ENCODE measurements around the gene ZNF511.

Gene ZNF511

DNA sequence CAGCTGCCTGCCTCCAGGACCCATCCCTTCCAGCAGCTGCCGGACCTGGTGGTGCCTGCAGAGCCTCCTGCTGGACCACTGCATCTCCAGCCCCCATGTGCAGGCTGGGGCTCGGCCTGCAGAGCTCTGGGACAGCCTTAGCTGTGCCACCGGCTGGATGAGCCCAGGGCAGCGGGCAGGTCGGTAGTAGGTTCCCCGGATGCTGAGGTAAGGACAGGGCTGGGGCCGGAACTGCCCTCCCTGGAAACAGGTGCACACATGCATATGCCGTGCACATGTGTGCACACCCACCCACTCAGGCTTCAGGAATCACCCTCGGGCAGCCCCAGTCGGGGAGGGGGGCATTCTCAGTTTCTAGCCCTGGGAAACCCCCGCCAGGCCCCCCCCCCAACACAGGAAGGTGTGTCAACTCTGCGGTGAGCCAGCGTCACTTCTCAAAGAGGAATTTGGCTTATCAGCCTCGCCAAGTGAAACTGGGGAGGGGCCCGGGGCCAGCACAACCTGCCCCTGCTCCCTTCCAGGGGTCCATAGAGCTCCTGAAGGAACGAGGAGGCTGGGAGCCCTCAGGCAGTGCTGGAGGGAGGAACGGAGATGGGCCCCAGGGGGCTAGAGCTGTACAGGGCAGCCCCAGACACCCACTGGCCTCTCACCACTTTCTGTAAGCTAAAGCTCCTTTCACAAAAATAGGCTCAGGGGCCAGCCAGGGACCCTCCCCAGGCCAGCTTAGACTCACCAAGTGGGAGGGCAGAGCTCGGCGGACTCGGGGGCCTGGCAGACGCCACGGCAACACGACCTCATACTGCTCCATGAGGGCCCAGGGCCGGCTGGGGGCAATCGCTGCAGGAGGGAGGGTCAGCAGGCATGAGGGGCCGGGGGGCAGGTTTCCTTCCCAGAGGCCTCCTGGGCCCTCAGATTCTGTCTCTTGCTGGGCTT, 33.7 kb upstream of the ZNF511 start:
- peak; percentile 18 for DNase-seq (ENCODE audit: low spot score)

DNA sequence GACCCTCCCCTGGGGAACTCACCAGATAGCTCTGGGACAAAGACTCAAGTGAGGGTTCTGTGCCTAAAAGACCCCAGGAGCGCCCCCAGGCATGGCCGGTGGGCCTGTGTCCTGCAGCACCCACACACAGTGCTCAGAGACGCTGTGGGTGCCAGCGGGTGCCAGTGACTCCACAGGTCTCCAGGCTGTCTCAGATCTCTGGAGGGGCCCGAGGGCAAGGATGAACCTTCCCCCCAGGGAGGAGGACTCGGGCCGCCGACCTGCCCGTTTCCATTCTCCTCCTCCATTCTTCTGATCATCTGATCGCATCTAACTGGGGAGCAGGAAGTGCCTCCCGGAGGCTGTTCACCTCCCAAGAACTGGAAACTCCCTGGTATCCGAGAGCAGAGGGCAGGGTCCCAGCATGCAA, 33.0 kb upstream of the ZNF511 start:
- no peak for DNase-seq (ENCODE audit: low spot score)

DNA sequence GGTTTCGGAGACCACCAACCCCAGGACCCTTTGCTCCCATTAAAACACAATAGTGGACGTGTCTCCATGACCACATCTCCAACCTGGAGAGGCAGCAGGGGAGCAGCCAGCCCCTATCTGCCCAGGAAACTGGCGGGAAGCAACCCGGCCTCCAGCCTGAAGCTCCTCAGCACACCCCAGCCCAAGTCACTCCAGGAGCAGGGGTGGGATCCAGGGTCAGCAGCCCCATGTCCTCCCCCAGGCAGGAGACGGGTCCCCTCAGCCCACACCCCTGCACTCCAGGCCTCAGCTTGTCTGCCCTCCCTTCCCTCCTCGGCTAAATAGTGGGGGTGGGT, 32.6 kb upstream of the ZNF511 start:
- DNase-seq (ENCODE audit: low spot score): no peak

GRCh38 chr10:133276435-133277201, 32.1 kb upstream of the ZNF511 start, which contains the start of gene ADAM8:
Gene ADAM8 (minus strand): TSS chr10:133276868. CDS start chr10:133276817, 51 bp downstream.
- DNase-seq (ENCODE audit: low spot score): no peak

GRCh38 chr10:133277277-133277992, 31.3 kb upstream of the ZNF511 start:
- DNase-seq (ENCODE audit: low spot score): no peak

GRCh38 chr10:133277993-133278576, 30.6 kb upstream of the ZNF511 start:
- peak; percentile 55 for DNase-seq (ENCODE audit: low spot score)

- peak; percentile 78 for DNase-seq (ENCODE audit: low spot score)
Observed at GRCh38 chr10:133278577-133279265, 30.0 kb upstream of the ZNF511 start.

DNA sequence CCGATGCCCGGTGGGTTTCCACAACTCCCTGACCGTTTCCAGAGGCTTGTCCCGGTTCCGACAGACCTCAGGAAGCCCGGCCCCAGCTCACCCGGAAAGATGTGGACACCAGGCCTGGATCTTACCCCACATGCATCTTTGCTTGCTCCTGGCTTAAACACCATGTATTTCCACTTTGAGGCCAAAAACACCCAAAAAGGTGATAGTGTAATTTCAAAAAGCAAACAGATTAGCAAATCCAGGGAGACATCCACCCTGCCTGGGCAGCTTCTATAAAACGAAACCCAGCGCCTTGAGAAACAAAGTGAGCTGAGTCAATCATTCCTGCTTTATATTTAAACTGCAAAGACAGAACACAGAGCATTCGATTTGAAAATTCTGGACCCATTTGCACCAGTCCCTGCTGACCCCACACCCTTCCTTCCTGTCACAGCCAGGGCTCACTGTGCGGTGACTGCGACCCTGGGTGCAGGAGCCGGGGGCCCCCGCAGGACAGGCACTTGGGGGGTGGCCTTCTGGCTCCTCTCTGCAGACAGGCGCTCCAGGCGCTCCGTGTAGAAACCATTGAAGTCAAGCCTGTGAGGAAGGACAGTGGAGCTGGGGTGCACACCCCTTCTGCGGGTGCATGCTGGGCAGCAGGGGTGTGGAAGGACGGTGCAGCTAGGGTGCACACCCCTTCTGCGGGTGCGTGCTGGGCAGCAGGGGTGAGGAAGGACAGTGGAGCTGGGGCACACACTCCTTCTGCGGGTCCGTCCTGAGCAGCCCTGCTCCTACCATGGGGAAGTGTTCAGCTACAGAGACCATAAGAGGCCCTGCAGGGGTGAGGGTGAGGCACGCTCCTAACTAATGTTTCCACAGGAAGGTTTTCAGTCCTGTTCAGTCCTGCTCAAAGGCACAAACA, 29.1 kb upstream of the ZNF511 start:
- no peak for DNase-seq (ENCODE audit: low spot score)

DNA sequence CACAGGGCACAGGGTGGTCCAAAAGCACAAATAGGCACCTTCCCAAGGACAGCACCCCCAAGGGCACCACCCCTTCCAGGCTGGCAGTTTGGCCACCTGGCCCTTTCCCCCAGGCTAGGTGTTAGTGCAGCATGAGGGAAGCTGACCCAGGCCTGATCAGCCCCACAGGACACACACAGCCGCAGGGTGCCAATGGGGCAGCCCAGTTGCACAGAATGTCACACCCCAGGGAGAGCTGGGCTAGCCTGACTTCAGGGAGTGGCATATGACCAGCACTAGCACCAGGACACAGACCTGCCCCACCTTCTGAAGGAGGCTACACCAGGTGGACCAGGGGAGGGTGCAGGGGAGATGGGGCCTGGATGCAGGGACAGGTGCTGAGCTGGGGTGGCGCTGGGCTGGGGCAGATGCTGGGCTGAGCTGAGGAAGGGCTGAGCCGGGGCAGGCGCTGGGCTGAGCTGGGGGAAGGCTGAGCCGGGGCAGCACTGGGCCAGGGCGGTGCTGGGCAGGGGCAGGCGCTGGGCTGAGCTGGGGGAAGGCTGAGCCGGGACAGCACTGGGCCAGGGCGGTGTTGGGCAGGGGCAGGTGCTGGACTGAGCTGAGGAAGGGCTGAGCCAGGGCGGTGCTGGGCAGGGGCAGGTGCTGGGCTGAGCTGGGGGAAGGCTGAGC, 28.2 kb upstream of the ZNF511 start:
- DNase-seq (ENCODE audit: low spot score): no peak

- DNase-seq (ENCODE audit: low spot score): no peak
Observed at GRCh38 chr10:133281084-133281483, 27.6 kb upstream of the ZNF511 start.

DNA sequence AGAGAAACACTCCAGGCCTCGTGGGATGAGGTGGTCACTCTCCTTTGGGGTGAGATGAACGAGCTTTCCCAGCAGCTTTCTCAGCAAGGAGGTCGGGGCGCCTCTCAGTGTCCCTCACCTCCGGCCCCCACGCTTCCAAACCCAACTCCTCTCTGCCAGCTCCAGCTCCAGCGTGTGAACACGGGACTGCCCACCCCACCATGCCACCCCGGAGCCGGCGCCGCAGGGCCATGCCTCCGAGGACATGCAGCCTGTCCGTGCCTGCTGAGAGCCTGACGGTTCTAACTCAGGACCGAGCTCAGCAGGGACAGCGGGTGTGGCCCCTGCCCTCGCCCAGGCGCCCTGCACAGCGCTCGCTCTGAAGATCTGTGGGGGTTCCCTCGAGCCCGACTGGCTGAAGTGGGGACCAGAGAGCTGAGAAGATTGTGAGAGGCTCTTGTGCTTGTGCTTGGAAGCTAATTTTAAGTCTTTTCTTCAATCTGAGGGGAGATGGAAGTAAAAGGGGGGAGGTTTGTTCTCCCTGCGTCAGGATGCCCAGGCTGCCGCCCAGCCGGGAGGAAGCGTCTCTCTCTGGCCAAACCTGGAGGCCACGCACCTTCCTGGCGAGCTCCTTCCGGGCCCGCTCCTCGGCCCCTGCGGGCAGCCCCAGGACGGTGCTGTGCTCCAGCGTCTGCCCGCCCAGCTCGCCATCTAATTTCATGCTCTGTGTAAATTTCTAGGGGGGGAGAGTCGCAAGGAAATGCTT, 26.9 kb upstream of the ZNF511 start:
- DNase-seq (ENCODE audit: low spot score): no peak

- DNase-seq (ENCODE audit: low spot score): no peak
Observed at GRCh38 chr10:133282846-133283390, 25.8 kb upstream of the ZNF511 start.

GRCh38 chr10:133283931-133284330, 24.8 kb upstream of the ZNF511 start:
- no peak for DNase-seq (ENCODE audit: low spot score)

DNA sequence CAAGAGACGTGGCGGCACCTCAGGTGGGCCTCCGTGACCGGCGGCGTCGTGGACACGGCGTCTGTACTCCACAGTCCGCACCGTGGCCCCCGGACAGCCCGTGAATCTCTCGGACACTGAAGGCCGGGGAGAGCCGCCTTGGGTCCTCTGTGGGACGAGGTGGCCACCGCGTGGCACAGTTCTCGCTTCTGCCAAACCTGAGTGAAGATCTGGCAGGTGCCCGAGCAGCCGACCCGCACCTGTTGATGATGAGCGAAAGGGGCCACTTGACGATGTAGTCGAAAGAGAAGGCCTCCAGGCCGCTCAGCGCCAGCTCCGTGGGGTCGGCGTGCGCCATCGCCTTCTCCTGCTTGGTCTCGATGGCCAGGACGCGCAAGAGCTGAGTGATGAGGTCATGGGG, 23.5 kb upstream of the ZNF511 start:
- DNase-seq (ENCODE audit: low spot score): no peak

- no peak for DNase-seq (ENCODE audit: low spot score)
Observed at GRCh38 chr10:133286366-133286765, 22.3 kb upstream of the ZNF511 start.

DNA sequence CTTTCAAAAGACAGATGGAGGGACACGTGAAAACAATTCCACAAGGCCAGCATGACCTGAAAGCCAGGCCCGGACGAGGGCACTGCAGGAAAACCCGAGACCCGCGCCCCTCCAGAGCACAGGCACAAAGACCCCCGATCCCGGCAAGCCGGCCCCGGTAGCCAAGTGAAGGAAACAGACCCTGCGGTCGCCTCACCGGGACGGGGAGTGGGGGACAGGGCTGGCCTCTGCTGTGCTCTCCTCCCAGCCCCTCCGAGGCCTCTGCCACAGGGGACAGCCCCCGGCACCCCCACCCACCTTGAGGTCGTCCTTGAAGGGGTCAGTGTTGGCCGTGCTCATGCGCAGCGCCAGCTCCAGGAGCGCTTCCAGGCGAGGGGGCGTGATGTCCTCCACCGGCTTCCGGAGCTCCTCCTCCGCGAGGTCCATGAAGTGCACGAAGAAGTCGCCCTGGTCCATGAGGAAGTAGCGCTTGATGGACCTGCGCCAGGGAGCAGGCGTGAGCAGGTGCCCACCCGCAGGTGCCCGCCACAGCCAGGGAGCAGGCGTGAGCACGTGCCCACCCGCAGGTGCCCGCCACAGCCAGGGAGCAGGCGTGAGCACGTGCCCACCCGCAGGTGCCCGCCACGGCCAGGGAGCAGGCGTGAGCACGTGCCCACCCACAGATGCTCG, 20.7 kb upstream of the ZNF511 start:
- DNase-seq (ENCODE audit: low spot score): no peak

- DNase-seq (ENCODE audit: low spot score): no peak
Observed at GRCh38 chr10:133289761-133290160, 19.0 kb upstream of the ZNF511 start.

Data from SW480 (cell line).